DND-41 (cell line): Measurements from ENCODE around the gene TULP3.

ENCODE experiments used
- CTCF ChIP-seq: IDR thresholded peaks from 2 replicates; pipeline ENCODE4 v1.5.1; 2012; ENCODE audit warnings: borderline replicate concordance, low read length, moderate library complexity, mild to moderate bottlenecking; ENCODE audit not compliant: poor library complexity, severe bottlenecking; ENCODE audit errors: extremely low read depth
- EZH2 ChIP-seq: IDR thresholded peaks from 3 replicates; pipeline ENCODE4 v1.6.1; 2012; ENCODE audit warnings: borderline replicate concordance, low read depth, mild to moderate bottlenecking, moderate library complexity, low read length, inconsistent platforms; ENCODE audit not compliant: severe bottlenecking

DNA sequence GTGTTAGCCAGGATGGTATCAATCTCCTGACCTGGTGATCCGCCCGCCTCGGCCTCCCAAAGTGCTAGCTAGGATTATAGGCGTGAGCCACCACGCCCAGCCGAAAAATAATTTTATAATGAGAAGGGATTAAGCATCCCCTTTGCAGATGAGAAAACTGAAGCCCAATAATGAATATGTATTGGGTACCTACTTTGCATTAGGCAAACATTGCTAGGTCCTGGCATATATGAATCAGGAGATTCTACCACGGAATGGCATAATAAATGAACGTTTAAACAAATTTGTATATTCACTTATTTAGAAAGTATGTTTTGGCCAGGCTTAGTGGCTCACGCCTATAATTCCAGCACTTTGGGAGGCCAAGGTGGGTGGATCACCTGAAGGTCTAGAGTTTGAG, 32.4 kb downstream of the TULP3 start:
- TF ChIP-seq CTCF (no peak), EZH2 (no peak)
